ENCODE measurements around the gene MFF. TPM values are rescaled to one million over a fixed set of nuclear protein-coding genes. Genes with fewer than 3 reads are reported as not detected.
"Not testable (repeated sequence)": the region's sequence is repeated elsewhere in the genome, so short reads cannot be mapped to it uniquely, and the experiment has no call there.

MFF gene
- polyA plus RNA-seq, 1 of the 3 experiments (the other 2 are of a cell fraction) = 51.0 TPM

DNA sequence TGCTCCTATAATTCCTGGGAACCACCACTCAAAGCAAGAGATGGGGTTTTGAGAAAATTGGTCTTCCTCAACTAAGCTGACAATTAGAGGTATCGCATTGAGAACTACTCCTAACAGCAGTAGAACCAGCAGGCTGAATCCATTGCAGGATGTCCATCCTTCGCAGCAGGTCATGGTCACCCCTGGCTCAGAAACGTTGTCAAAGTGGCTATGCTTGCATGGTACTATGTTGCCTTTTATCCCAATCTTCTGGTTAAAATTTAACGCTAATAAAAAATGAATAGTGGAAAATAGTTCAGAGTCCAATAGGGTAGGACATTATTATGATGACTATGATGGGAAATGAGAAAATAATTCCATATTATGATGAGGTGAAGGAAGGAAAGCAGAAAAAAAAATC is 54.0 kb downstream of the MFF start, which contains the start of gene TM4SF20:
Gene TM4SF20 (minus strand): TSS at position 212 of the 400 bp plus-strand sequence. CDS start 38 bp downstream, at position 174.
- H3K4me2 ChIP-seq = no peak within 1 kb of the TSS
- H3K27ac ChIP-seq (ENCODE audit: low read depth in 2 of 2, low read length in 1 of 2) = no peak within 1 kb of the TSS
- POLR2A ChIA-PET = no interaction called here

DNA sequence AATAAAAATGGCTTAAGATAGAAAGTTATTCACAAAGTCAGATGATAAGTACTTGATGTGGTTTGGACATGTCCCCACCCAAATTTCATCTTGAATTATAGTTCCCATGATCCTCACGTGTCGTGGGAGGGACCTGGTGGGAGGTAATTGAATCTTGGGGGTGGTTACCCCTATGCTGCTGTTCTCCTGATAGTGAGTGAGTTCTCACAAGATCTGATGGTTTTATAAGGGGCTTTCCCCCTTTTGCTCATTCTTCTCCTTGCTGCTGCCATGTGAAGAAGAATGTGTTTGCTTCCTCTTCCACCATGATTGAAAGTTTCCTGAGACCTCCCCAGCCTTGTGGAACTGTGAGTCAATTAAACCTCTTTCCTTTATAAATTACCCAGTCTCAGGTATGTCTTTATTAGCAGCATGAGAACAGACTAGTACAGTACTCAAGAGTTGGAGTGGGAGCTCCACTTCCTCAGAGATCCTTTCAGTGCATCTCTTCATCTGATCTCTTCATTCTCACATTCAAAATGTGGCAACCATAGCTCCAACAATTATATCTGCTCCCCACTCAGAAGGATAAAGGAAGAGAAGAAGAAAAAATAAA is 57.3 kb downstream of the MFF start:
- DNase-seq; H3K27ac ChIP-seq (ENCODE audit: low read depth in 2 of 2, low read length in 1 of 2); H3K36me3 ChIP-seq (replicated peaks in 1 of 2; ENCODE audit: control insufficient read depth in 1 of 2, insufficient read depth in 2 of 2, low read length in 1 of 2); H3K4me1 ChIP-seq (ENCODE audit: control insufficient read depth in 1 of 2, insufficient read depth in 2 of 2, low read depth in 1 of 2, low read length in 1 of 2); POLR2A ChIA-PET; H3K4me3 ChIP-seq (ENCODE audit: low read depth in 2 of 2, low read length in 1 of 2); H2AFZ ChIP-seq (ENCODE audit: low read depth); H3F3A ChIP-seq (replicated peaks; ENCODE audit: insufficient read depth); H3K9me2 ChIP-seq; H3K9me3 ChIP-seq; H3K79me2 ChIP-seq (ENCODE audit: insufficient read depth); H4K20me1 ChIP-seq (ENCODE audit: insufficient read depth); H3K4me2 ChIP-seq; H3K27me3 ChIP-seq (ENCODE audit: insufficient read depth); H3K9ac ChIP-seq: not testable (repeated sequence)
- WGBS (ENCODE audit: low lambda C conversion rate) = 68% methylated on average over 2 of the region's 2 CpGs
- CTCF ChIA-PET = interaction anchor here (2.4 kb wide), 1 partner anchor 24 kb away, joined by 8 read pairs; no protein-coding TSS in a partner anchor

More for the DNA sequence above, 54.0 kb downstream of the MFF start, which contains the start of gene TM4SF20:
- H3K4me1 ChIP-seq (ENCODE audit: control insufficient read depth in 1 of 2, insufficient read depth in 2 of 2, low read depth in 1 of 2, low read length in 1 of 2) = peaks cover 4 to 25% of the 10 kb centered on the region in 2 experiments; a peak in 2 of 4 replicates
- WGBS (ENCODE audit: low lambda C conversion rate) = 76% methylated on average over 4 of the region's 4 CpGs
- H2AFZ ChIP-seq (ENCODE audit: low read depth) = no peak within 1 kb of the TSS
- H3K4me3 ChIP-seq (ENCODE audit: low read depth in 2 of 2, low read length in 1 of 2) = no peak within 1 kb of the TSS
- no peaks in the 10 kb centered on the region for H3K9me2 ChIP-seq
- H3K27me3 ChIP-seq (ENCODE audit: insufficient read depth) = no peaks in the 10 kb centered on the region
- CTCF ChIA-PET = interaction anchor here (2.7 kb wide), 1 partner anchor 27 kb away, joined by 12 read pairs; no protein-coding TSS in a partner anchor
- H3K9me3 ChIP-seq = no peaks in the 10 kb centered on the region
- DNase-seq = no peak
- no peak within 1 kb of the TSS for H3K9ac ChIP-seq
- no peaks in the 10 kb centered on the region for H4K20me1 ChIP-seq (ENCODE audit: insufficient read depth)
- H3K79me2 ChIP-seq (ENCODE audit: insufficient read depth) = no peaks in the 10 kb centered on the region
- peaks cover 3% of the 10 kb centered on the region for H3F3A ChIP-seq (replicated peaks; ENCODE audit: insufficient read depth)
- no peaks in the 10 kb centered on the region for H3K36me3 ChIP-seq (replicated peaks in 1 of 2; ENCODE audit: control insufficient read depth in 1 of 2, insufficient read depth in 2 of 2, low read length in 1 of 2)
- no peak for TF ChIP-seq FOSL2 (IDR thresholded peaks at IDR 0.05; ENCODE audit: borderline replicate concordance, low read depth)
- TF ChIP-seq GATA2 (CRISPR knock-in tag; IDR thresholded peaks at IDR 0.05) = no peak
- TF ChIP-seq FOXJ3 (CRISPR knock-in tag; IDR thresholded peaks at IDR 0.05) = no peak
- TF ChIP-seq TAF1 (IDR thresholded peaks at IDR 0.05; ENCODE audit: borderline replicate concordance, low read depth, low read length) = no peak
- TF ChIP-seq SIN3A (IDR thresholded peaks at IDR 0.05; ENCODE audit: borderline replicate concordance, low read depth, low read length) = no peak
- TF ChIP-seq NFIC (IDR thresholded peaks at IDR 0.05; ENCODE audit: borderline replicate concordance) = no peak
- no peak for TF ChIP-seq NRF1 (IDR thresholded peaks at IDR 0.05; ENCODE audit: low read depth, low read length)
- TF ChIP-seq RCOR1 (IDR thresholded peaks at IDR 0.05; ENCODE audit: low read length) = no peak
- TF ChIP-seq GABPA (IDR thresholded peaks at IDR 0.05; ENCODE audit: low read depth) = no peak
- TF ChIP-seq RAD21 (IDR thresholded peaks at IDR 0.05; ENCODE audit: low read length) = no peak
- TF ChIP-seq, protein P1, sequence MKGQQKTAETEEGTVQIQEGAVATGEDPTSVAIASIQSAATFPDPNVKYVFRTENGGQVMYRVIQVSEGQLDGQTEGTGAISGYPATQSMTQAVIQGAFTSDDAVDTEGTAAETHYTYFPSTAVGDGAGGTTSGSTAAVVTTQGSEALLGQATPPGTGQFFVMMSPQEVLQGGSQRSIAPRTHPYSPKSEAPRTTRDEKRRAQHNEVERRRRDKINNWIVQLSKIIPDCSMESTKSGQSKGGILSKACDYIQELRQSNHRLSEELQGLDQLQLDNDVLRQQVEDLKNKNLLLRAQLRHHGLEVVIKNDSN (IDR thresholded peaks at IDR 0.05; ENCODE audit: borderline replicate concordance, low read depth) = no peak
- TF ChIP-seq MXI1 (IDR thresholded peaks at IDR 0.05; ENCODE audit: low read depth, low read length) = no peak
